Activated CD8-positive, alpha-beta T cell treated with anti-CD3 and anti-CD28 coated beads, Interleukin-2, amount 10 ng/mL, durations not matched to agents 7 days and 5 days (primary cell): ENCODE measurements around the gene CACNA1I. TPM values are rescaled to one million over a fixed set of nuclear protein-coding genes. Genes with fewer than 3 reads are reported as not detected.

Experiments
- ATAC-seq: fragments of 150-1000 bp; cut with Tn5 transposase; one replicate; pipeline ENCODE4 v1.10.0; 2021; ENCODE audit warnings: moderate library complexity
- CTCF ChIA-PET: fragments of 350-600 bp; sonication (Branson Sonifier 250); formaldehyde crosslinking; loops from one replicate; lab custom pipeline; 2021; ENCODE audit warnings: antibody characterized with exemption; lab: Charles Lee
- POLR2A ChIA-PET: fragments of 350-600 bp; sonication (Branson Sonifier 250); formaldehyde crosslinking; loops from one replicate; lab custom pipeline; 2021; ENCODE audit warnings: antibody characterized with exemption; lab: Charles Lee
- DNase-seq: peaks from one replicate; pipeline ENCODE4 v3.0.0-alpha.2; 2020
- H3K27ac Mint-ChIP-seq: one replicate; pipeline ENCODE4 v1.8.0; 2021; ENCODE audit warnings: mild to moderate bottlenecking, mixed read lengths
- H3K27me3 Mint-ChIP-seq: one replicate; pipeline ENCODE4 v1.8.0; 2021; ENCODE audit warnings: low read depth, mixed read lengths
- H3K36me3 Mint-ChIP-seq: one replicate; pipeline ENCODE4 v1.8.0; 2021; ENCODE audit warnings: low read depth, mixed read lengths
- H3K4me1 Mint-ChIP-seq: one replicate; pipeline ENCODE4 v1.8.0; 2021; ENCODE audit warnings: low read depth, mixed read lengths
- H3K4me3 Mint-ChIP-seq: one replicate; pipeline ENCODE4 v1.8.0; 2021; ENCODE audit warnings: mild to moderate bottlenecking, mixed read lengths
- H3K9me3 Mint-ChIP-seq: one replicate; pipeline ENCODE4 v1.8.0; 2022; ENCODE audit warnings: mixed read lengths; ENCODE audit not compliant: insufficient read depth
- total RNA-seq, 2 experiments: library from RNA; stranded (reverse); gene quantifications; one replicate each; pipeline ENCODE4 v1.2.3, GENCODE V29; 2021

Gene CACNA1I
- total RNA-seq, 2 experiments from 2014 or later, result 0.60 to 0.74 TPM

DNA sequence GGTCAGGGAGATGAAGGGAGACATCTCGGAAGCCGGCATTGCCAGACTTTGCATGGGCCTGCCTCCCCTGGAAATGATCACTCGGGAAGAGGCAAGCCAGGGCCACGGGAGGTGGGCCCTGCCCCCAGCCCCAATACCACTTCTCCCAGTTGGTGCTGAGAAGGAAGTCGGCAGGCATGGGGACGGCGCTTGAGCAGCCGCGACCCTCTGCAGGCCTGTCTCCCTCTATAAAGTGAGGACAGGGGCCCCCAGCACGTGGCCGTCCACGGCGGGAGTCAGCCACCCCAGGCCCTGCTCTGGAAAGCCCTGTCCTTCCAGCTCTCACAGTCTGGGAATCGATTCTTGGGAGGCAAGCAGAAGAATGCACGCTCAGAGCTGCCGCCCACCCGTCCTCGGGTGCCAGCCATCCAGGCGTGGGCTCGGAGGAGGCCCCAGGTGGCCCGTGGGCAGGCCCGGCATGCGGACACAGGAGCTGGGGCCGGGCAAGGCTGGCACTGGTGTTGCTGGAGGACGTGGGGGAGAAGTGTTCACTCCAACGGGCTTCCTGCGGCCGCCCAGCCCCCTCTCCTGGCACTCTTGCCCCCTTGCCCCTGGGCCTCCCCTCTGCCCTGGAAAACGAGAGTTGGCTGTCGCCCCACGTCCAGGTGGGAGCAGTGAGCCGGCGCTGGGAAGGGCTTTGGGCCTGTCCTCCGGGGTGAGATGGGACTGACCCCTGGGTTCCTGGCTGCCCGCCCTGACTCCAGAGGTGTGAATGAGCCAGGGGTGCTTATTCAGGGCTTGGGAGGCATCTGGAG is 77.5 kb downstream of the CACNA1I start:
- Mint-ChIP-seq H3K27ac (no peak overlapping the region), H3K4me3 (no peak overlapping the region), H3K36me3 (no peaks in the 10 kb centered on the region), H3K27me3 (no peaks in the 10 kb centered on the region), H3K9me3 (no peaks in the 10 kb centered on the region), H3K4me1 (no peaks in the 10 kb centered on the region)
- ATAC-seq, result no peak
- no peak for DNase-seq
- ChIA-PET CTCF (no interaction called here), POLR2A (no interaction called here)

DNA sequence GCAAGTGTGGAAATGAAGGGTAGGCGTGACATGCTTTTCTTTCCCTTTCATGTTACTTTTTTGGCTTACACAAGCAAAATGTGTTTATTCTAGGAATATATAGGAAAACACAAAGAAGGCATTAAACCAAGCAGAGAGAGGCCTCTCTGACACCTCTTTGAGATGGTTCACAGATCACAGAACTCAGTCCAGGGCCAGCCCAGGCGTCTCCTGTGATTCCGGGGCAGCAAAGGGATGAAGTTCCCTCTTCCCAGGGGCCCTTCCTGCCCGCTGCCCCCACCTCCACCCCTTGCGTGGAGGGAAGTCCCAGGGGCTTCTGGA is 78.0 kb downstream of the CACNA1I start:
- DNase-seq (no peak), ATAC-seq (no peak)
- Mint-ChIP-seq H3K4me3 (no peak overlapping the region), H3K27ac (no peak overlapping the region), H3K4me1 (no peaks in the 10 kb centered on the region), H3K36me3 (no peaks in the 10 kb centered on the region), H3K9me3 (no peaks in the 10 kb centered on the region), H3K27me3 (no peaks in the 10 kb centered on the region)
- POLR2A ChIA-PET, result no interaction called here
- CTCF ChIA-PET, result no interaction called here

DNA sequence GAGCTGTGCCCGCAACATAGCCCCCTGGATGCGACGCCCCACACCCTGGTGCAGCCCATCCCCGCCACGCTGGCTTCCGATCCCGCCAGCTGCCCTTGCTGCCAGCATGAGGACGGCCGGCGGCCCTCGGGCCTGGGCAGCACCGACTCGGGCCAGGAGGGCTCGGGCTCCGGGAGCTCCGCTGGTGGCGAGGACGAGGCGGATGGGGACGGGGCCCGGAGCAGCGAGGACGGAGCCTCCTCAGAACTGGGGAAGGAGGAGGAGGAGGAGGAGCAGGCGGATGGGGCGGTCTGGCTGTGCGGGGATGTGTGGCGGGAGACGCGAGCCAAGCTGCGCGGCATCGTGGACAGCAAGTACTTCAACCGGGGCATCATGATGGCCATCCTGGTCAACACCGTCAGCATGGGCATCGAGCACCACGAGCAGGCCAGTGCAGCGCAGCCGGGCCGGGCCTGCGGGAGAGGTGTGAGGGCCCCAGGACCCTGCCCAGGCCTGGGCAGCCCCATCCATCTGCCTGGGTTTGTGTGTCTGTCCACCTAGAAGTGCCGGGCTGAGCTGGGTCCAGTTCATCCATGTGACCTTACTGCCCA is 79.0 kb downstream of the CACNA1I start:
- no peaks in the 10 kb centered on the region for H3K36me3 Mint-ChIP-seq
- H3K9me3 Mint-ChIP-seq, result no peaks in the 10 kb centered on the region
- H3K4me3 Mint-ChIP-seq, result no peak overlapping the region
- no peak for ATAC-seq
- no peak overlapping the region for H3K27ac Mint-ChIP-seq
- peaks cover 2% of the 10 kb centered on the region for H3K27me3 Mint-ChIP-seq
- no peak for DNase-seq
- H3K4me1 Mint-ChIP-seq, result no peaks in the 10 kb centered on the region
- POLR2A ChIA-PET, result no interaction called here
- CTCF ChIA-PET, result no interaction called here

DNA sequence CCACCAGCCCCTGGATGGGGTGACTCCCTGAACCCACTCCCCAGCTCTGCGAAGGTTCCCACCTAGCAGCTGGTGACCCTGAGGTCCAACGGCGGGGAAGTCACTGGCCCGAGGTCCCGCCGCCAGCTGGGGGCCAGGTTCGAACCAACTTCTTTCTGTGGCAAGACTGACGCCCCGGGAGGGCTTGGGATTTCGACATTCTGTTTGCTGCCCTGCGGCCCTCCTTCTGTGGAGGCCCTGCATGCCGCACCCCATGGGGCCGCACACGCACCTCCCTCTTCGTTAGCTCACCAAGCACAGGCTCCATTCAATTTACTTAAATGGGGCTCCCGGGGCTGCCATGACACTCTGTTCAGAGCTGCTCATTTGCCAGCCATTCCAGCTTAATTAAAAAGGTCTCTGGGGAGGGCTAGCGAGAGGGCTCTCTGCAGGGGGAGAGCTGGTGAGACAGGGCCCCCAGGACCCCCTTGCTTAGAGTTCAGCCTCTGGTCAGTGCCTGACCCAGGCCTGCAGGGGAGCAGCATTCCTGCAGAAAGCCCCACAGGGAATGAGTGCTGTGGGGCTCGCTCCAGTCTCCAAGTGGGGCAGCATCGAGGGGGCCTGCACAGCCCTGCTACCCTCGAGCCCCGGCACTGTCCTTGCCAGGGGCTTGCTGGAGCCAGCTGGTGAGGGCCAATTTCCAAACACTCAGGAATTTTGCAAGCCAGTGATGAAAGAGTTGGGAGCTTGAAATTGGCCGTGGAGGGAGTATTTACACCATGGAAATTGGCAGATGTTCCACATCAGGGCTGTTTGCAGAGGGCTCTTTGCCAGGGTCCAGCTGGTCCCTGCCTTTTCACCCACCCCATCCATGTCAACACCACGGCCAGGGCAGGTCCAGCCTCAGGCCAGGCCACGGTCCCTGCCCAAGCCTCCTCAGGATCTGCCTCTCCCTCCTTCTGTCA is 80.8 kb downstream of the CACNA1I start:
- DNase-seq (no peak), ATAC-seq (no peak)
- Mint-ChIP-seq H3K27ac (no peak overlapping the region), H3K27me3 (peaks cover 9% of the 10 kb centered on the region), H3K4me1 (no peaks in the 10 kb centered on the region), H3K36me3 (no peaks in the 10 kb centered on the region), H3K4me3 (no peak overlapping the region), H3K9me3 (no peaks in the 10 kb centered on the region)
- POLR2A ChIA-PET, result no interaction called here
- CTCF ChIA-PET, result interaction anchor here (1.3 to 1.4 kb wide), 2 partner anchors 281 to 373 kb away, joined by 3 read pairs; no protein-coding TSS in a partner anchor

DNA sequence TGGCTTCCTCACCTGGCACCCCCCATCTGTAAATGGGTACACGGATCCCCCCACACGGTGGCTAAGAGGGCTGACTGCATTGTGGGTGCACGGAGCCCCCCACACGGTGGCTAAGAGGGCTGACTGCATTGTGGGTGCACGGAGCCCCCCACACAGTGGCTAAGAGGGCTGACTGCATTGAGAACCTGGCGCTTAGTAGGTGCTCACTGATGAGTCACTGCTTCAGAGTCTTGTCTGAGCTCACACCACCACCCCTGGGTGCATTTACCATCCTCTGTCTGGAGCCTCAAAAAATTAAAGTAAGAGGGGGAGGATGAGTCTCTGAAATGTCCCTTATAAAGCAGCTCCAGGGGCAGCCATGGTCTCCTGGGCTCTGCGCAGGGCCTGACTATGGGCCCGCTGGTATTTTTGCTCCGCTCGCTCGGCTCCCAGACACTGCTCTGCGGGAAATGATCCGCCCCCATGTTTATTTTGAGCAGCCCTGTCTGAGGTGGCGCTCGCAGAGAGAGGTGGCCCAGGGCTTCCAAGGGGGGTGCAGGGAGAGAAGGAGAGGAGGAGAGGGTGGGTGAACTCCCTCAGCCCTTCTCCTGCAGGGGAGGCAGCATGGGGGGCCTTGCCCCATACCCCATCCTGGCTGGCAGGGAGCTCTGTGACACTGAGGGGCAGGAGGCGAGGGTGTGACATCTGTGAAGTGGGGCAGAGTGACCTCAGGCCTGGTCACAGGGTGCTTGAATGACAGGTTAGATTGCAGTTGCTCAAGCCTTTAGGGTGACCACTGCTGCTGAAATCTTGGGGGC is 82.6 kb downstream of the CACNA1I start:
- Mint-ChIP-seq H3K9me3 (no peaks in the 10 kb centered on the region), H3K36me3 (no peaks in the 10 kb centered on the region), H3K4me3 (no peak overlapping the region), H3K27me3 (peaks cover 10% of the 10 kb centered on the region), H3K4me1 (peaks cover 7% of the 10 kb centered on the region), H3K27ac (no peak overlapping the region)
- DNase-seq (no peak), ATAC-seq (no peak)
- ChIA-PET CTCF (no interaction called here), POLR2A (no interaction called here)

DNA sequence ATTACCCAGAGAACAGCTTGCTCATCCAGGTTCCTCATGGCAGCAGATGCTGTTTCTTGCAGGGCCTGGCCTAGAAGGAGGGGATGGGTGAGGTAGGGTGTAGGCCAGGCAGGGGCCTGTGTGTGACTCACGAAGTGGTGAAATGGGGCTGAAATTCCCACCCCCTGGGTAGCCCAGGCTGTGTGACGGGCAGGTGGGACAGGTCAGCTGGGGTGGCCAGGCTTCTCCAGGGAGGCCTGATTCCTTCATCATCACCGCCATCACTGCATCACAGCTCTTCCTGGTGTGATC is 83.2 kb downstream of the CACNA1I start:
- DNase-seq (no peak), ATAC-seq (no peak)
- no peaks in the 10 kb centered on the region for H3K9me3 Mint-ChIP-seq
- peaks cover 12% of the 10 kb centered on the region for H3K4me1 Mint-ChIP-seq
- H3K27ac Mint-ChIP-seq, result no peak overlapping the region
- H3K27me3 Mint-ChIP-seq, result peaks cover 10% of the 10 kb centered on the region
- no peak overlapping the region for H3K4me3 Mint-ChIP-seq
- POLR2A ChIA-PET, result no interaction called here
- no peaks in the 10 kb centered on the region for H3K36me3 Mint-ChIP-seq
- CTCF ChIA-PET, result no interaction called here

DNA sequence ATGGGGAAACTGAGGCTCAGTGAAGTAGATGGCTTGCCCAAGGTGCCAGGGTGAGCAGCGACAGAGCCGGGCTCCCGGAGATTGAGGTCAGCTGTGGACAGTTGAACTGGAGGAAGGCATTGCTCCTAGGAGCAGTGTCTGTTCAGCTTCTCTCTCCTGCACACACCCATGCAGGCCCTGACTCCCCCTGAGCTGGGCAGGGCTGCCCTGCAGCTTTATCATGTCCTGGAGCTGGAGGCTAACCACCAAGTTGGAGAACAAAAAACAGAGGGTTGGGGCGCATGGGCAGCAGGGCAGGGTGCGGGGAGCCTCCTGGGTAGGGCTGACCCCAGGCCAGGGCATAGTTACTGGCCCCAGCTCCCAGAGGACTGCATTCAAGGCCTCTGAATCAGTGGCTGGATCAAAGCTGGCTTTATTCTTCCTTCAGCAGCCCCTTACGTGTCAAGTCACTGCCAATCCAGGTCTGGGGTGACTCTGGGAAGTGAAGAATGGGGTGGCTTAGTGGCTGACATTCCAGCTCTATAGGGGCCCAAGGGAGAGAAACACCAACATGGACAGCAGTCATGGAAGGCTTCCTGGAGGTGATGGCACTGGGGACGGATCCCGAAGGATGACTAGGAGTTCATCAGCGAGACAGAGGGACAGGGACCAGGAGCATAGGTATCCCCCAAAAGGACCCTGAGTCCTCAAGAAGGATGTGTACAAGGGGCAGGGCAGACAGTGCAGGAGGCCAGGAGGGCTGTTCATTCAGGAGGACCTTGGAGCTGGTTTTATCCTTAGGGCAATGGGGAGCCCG is 83.8 kb downstream of the CACNA1I start:
- H3K4me1 Mint-ChIP-seq, result peaks cover 18% of the 10 kb centered on the region
- CTCF ChIA-PET, result no interaction called here

DNA sequence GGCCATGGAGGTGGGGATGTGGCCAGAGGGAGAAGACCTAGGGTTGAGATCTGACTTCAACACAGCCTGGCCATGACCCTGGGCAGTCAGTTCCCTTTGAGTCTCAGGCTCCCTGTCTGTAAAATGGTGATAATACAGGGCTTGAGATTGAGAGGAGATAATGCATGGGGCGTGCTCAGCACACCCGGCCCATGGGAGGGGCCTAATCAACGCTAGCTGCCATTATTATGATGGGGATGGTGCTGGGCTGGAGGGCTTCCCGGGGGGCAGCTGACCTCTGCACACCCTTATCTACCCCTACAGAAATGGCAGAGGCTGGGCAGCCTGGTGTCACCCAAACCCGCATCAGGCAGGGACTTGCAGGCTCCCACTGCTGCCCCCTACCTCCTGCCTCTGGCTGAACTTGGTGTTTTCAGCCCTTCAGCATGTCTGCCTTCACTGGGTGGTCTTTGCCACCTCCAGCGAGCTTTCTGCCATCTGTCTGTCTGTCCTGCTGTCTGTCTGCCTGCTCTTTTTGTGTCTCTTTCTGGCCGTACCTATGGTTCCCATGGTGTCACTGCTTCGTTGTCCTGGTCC is 84.5 kb downstream of the CACNA1I start:
- Mint-ChIP-seq H3K36me3 (no peaks in the 10 kb centered on the region), H3K4me3 (no peak overlapping the region), H3K4me1 (peaks cover 23% of the 10 kb centered on the region), H3K27me3 (peaks cover 10% of the 10 kb centered on the region), H3K9me3 (no peaks in the 10 kb centered on the region), H3K27ac (no peak overlapping the region)
- ATAC-seq, result no peak
- POLR2A ChIA-PET, result no interaction called here
- CTCF ChIA-PET, result no interaction called here
- DNase-seq, result no peak

More for the DNA sequence above, 83.8 kb downstream of the CACNA1I start:
- DNase-seq (no peak), ATAC-seq (no peak)
- POLR2A ChIA-PET, result interaction anchor here (0.5 kb wide), 1 partner anchor 138 kb away, joined by 3 read pairs; no protein-coding TSS in a partner anchor
- Mint-ChIP-seq H3K9me3 (no peaks in the 10 kb centered on the region), H3K27ac (no peak overlapping the region), H3K4me3 (no peak overlapping the region), H3K36me3 (no peaks in the 10 kb centered on the region), H3K27me3 (peaks cover 10% of the 10 kb centered on the region)

DNA sequence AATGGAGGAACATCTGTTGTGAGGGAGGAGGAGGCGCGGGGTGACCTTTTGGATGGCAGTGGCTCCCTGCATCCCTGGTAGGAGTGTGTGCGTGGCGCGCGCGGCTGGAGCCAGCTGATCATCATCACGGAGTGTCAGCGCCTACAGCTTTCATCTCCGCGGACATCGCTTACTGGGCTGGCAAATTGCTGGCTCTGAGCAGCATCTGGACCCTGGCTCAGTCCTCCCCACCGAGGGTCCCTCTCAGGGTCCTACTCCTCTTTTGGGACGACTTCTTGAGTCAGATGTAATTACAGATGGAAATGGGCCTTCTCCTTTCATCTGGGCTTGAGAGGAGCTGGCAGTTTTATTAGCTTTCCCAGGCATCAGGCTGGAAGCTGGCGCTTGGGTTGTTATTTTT is 85.3 kb downstream of the CACNA1I start:
- ChIA-PET POLR2A (no interaction called here), CTCF (interaction anchor here (0.8 kb wide), 1 partner anchor 388 kb away, joined by 3 read pairs; no protein-coding TSS in a partner anchor)
- DNase-seq (no peak), ATAC-seq (no peak)
- Mint-ChIP-seq H3K27me3 (peaks cover 12% of the 10 kb centered on the region), H3K9me3 (no peaks in the 10 kb centered on the region), H3K36me3 (no peaks in the 10 kb centered on the region), H3K4me1 (peaks cover 23% of the 10 kb centered on the region), H3K27ac (no peak overlapping the region), H3K4me3 (no peak overlapping the region)

DNA sequence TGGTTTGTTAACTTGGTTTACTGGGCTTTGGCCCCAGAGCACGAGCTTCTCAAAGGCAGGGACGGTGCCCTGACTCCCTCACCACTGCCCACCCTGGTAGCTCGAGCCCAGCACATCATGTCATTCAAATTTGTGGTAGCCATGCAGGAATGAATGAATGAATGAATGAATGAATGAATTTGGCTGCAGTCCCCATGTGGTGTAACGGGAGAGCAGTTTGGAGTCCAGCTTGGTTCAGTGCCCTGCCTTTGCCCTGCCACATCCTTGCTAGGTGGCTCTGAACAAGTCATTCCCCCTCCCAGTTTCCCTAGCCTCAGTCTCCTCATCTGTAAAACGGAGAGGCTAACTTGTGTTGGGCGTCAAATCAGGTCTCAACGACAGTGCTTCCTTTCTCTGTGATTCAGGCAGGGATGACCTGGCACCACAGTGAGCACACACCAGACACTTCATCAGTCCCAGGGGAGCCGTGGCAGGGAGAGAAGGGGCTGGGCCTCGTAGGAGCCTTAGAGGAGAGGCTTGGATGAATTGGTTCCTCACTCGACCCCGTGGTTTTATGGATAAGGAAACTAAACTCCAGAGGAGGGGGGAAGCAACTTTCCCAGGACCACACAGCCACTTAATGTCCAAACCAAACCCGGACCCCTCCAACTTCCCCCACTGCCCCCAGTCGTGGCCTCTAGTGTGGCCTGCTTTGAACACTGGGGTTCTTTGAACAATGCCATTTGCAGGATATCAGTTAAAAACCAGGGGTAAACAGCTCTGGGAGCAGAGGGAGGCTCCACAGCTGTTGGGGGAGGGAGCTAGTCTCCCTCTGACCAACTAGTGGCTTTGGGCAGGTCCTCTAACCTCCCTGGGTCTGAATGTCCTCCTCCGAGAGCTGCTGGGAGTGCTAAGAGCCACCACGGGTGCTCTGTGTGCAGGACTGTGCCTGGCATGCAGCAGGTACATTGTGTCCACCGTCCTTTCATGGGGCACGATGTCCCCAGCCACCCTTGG is 86.2 kb downstream of the CACNA1I start:
- Mint-ChIP-seq H3K9me3 (no peaks in the 10 kb centered on the region), H3K4me3 (no peak overlapping the region), H3K27me3 (peaks cover 19% of the 10 kb centered on the region), H3K27ac (no peak overlapping the region), H3K36me3 (no peaks in the 10 kb centered on the region), H3K4me1 (peaks cover 27% of the 10 kb centered on the region)
- DNase-seq (no peak), ATAC-seq (no peak)
- POLR2A ChIA-PET, result no interaction called here
- CTCF ChIA-PET, result interaction anchor here (0.8 kb wide), 1 partner anchor 388 kb away, joined by 3 read pairs; no protein-coding TSS in a partner anchor
